T-helper 2 cell treated with Interferon-gamma antibody and Interleukin-4, amounts not matched to agents 100 ng/mL and 5 ng/mL, for 36 hours (primary cell): ENCODE results near the gene EEIG1. TPM values are rescaled to one million over a fixed set of nuclear protein-coding genes. Genes with fewer than 3 reads are reported as not detected.

ENCODE experiments used
- intact Hi-C: fragments of 100-400 bp; cut with micrococcal nuclease; formaldehyde crosslinking; loops from one replicate; pipeline ENCODE4 v1.15.1; 2023
- total RNA-seq: library from RNA; stranded (reverse); gene quantifications from 2 replicates; pipeline ENCODE4 v1.2.3, GENCODE V29; 2022

EEIG1 gene
- total RNA-seq, 1 donor from 2014 or later, result 399 TPM

DNA sequence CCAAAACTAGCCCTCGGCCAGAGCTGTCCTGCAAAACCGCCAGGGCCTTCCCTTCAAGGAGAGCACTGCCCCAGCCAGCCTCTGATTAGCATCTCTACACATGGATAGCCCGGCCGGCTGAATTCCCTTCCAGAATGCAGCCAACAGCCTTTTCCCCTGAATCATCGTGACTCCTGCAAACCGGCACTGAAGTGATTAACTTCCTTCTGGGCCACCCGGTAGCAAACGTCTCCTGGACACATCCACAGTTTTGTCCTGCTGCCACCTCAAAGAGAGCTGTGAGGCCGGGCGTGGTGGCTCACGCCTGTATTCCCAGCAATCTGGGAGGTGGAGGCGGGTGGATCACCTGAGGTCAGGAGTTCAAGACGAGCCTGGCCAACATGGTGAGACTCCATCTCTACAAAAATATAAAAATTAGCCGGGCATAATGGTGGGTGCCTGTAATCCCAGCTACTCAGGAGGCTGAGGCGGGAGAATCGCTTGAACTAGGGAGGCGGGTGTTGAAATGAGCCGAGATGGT lies 21.1 kb upstream of the EEIG1 start:
- intact Hi-C loops, result no loop called here

DNA sequence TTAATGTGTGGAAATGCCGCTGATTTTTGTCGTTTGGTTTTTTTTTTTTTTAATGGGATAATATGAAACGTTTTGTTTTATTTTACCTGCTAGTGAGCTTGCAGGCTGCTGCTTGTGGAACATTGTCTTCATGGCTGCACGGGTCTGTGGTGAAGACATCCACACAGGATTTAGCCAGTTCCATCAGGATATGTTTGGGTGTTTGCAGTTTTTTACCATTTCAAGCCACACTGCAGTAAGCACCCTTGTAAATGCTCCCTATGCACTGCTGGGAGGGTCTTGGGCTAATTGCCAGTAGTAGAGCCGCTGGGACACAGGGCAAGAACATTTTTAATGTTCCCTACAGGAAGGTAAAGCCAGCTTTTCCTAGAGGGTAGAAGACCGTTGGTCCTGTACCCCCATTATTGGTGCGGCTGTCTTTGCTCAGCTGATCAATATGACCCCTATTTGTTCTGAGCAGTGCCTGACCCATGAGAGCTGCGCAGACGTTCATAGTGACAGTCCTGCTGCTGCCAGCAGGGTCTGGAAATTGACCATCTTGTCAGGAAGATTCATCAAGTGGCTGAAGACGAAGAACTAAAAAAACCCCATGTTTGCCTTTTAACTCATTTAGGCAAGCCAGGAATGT lies 20.5 kb upstream of the EEIG1 start:
- intact Hi-C loops, result no loop called here

DNA sequence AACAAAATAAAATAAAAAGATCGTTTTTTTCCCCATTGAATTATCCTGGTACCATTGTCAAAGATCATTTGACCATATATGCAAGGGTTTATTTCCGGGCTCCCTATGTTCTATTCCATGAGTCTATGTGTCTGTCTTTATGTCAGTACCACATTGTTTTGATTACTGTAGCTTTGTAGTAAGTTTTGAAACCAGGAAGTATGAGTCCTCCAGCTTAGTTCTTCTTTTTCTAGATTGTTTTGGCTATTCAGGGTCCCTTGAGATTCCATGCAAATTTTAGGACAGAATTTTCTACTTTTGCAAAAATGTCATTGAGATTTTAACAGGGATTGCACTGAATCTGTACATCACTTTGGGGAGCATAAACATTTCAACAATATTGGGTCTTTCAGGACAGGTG lies 18.7 kb upstream of the EEIG1 start:
- intact Hi-C loops, result no loop called here

DNA sequence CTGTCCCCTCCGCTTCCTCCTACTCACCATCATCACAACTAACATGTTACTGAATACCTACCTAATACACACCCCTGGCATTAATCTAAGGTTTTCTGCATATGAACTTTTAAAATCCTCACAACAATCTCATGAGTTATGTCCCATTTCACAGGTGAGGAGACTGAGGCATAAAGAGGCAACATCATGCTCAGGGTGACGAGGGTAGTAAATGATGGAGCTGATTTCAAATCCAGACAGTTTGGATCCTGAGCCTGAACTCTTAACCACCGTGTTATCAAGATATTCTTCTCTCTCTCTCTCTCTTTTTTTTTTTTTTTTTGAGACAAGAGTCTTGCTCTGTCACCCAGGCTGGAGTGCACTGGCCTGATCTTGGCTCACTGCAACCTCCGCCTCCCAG lies 12.9 kb upstream of the EEIG1 start:
- intact Hi-C loops, result no loop called here

DNA sequence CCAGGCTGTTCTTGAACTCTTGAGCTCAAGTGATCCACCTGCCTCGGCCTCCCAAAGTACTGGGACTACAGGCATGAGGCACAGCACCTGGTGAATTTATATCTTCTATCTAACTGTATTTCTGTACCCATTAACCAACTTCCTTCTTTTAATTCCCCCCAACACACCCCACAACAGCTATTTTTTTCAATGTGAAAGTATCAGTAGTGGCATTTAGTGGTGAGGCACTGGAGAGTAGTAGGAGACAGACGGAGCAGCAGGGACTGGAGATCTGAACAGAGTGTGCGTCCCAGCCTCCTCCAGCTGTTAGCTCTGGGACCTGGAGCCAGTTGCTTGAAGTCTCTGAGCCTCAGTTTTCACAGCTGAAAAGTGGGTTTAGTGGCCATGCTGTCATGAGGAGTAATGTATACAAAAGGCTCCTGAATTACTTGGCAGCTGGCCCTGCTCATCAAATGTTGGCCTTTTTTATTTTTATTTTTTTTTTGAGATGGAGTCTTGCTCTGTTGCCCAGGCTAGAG lies 11.0 kb upstream of the EEIG1 start:
- intact Hi-C loops, result no loop called here

- intact Hi-C loops, result no loop called here
These were observed 10.4 kb upstream of the EEIG1 start for GRCh38 chr9:127991017-127991756.

DNA sequence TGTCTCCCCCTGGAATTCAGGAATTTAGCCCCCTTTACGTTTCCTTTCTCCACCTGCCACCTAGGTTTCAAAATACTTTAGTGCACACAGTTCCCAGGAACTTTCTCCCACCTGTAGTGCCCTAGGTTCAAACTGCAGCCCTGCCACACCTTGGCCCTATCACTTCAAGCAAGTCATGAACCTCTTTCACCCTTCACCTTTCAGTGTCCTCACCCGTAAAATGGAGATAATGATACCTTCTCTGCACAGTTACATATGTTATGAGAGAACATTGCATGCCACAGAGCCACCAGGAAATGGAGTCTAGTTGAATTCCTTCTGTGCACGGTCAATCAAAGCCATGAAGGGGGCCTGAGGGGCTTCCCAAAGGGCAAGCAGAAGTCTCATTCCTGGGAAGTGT lies 9.8 kb upstream of the EEIG1 start:
- intact Hi-C loops, result no loop called here

GRCh38 chr9:127989094-127989493 lies 8.3 kb upstream of the EEIG1 start:
- intact Hi-C loops, result no loop called here

- intact Hi-C loops, result no loop called here
These were observed 6.4 kb upstream of the EEIG1 start for GRCh38 chr9:127987103-127987614.

DNA sequence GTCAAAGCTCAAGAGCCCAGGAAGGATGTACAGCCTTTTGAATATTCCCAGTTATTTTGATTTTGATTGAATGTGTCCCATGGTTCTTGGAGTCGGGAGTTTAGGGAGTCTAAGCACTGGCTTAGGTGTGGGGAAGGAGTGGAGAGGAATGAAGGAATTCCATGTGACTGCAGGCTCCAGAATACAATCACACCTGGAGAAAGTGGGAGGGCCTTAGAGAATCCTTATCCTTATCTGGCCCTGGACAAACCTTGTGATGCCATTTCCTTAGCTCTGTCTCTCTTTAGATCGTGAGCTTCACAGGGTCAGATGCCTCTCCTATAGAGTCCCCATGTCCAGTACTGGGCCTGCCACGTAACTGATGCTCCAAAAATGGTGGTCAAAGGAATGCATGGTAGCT lies 4.2 kb upstream of the EEIG1 start:
- intact Hi-C loops, result no loop called here

GRCh38 chr9:127983847-127984289 lies 3.1 kb upstream of the EEIG1 start:
- intact Hi-C loops, result no loop called here

DNA sequence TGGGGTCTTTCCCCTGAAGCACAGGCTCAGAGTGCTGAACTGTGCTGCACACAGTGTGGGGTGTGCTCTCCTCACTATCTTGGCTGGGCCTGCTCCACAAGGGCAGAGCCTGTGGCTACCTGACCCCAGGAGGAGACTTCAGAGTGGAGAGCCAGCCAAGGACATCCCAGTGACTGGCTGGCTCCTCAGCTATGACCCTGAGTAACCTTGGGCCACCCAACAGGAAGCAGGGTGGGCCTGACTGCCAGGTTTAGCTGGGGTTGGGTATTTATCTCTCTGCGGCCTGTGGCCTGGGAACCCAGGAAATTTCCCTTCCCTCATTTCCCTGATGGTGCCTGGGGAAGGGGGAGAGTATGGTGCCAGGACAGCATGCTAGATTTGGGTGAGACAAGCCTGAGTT lies 2.1 kb upstream of the EEIG1 start:
- intact Hi-C loops, result no loop called here

DNA sequence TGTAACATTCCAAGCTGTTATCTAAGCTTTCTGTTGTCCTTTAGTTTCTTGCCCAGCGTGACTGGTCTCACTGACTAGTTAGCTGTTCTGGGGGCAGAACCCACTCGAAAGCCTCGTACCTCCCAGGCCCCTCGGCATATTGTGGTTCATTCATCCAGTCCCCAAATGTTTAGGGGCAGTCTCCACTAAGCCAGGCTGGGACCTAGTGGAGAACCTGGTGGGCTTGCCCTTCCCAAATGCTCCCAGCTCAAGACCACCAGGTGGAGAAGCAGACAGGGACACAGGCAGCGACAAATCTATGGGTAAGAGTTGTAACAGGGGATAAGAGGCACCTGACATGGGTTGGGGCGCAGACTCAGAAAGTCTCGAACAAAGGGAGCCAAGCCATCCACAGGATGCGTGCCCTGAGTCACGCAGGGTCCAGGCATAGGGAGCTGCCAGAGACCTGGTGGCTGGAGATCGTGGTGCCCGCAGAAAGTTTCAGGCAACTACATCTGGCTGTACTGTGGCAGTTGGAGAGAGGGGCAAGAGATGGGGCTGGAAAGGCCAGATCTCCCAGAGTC lies 851 bp upstream of the EEIG1 start:
- intact Hi-C loops, result loop anchor here (2.0 kb wide), 2 partner anchors 45 kb away; partner anchors contain the start of gene DPM2

DNA sequence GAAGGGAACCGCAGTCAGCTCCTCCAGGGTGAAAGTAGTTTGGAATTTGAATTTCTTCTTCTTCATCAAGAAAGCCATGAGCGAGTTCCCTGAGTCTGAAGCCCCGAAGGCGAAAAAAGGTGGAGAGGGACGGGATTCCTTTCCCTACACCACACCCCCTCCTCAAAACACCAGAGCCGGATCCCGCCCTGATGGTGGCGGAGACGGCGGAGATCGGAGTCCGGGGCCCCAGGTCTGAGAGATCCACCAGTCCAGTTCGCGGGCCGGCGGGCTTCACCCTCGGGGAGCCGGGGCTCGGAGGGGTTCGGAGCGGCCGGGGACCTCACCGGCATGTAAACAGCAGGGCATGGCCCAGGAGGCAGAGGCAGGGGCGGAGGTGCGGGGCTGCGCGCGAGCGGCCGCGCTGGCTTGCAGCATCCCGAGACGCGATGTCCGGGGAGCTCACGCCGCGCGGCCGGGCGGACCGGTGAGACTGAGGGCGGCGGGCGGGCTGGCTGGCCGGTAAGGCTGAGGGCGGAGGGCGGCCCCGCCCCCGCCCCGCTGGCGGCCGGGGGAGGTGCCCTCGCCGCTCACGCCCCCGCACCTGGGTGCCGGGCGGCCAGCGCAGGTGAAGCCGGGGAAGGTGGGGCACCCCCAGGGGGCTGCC lies 606 bp downstream of the EEIG1 start:
- intact Hi-C loops, result loop anchor here (2.0 kb wide), 2 partner anchors 43 to 47 kb away; partner anchors contain the start of gene DPM2

DNA sequence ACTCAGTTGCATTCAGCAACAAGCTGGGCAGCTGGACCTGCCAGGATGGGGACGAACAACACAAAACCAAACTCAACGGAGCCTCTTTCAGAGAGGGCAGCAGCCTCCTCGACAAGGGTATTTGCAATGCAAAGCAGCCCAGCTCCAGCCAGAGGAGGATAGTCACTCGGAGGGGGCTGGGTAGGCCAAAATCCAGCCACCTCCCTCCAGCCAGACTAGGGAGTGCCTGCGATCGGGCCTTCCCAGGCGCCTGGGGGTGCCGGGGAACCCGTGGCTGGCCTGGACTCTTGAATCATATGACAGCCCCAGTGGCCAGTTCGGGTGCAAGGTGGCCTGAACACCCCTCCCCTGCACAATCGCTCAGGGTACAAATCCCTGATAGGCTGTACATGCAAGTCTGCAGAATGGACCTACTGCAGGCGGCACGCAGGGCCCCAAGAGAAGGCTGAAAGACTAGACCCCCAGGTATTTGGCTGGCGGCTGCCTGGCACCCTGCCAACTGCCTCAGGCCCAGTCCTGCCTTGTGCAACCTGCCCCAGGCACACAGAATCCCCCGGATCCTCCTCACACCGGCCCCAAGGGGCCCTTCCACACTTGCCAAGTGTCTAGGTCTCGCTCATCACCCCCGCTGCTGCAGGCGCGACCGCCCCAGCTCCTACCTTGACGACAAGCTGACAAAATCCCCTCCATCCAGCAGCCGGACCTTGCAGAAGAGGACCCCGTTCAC lies 1.3 kb downstream of the EEIG1 start:
- intact Hi-C loops, result loop anchor here (2.0 kb wide), 2 partner anchors 43 to 47 kb away; partner anchors contain the start of gene DPM2

DNA sequence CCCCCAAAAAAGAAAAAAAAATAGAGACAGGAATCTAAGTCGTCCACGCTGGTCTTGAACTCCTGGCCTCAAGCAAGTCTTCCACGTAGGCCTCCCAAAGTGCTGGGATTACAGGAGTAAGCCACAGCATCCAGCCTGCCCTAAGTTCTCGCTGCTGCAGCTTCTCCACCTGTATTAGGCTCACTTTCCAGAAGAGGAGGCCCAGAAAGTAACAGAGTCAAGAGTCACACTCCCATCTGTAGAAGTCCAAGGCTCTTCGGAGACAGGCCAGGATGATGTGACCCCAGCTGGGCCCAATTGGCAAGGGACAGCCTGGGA lies 1.8 kb downstream of the EEIG1 start:
- intact Hi-C loops, result no loop called here

DNA sequence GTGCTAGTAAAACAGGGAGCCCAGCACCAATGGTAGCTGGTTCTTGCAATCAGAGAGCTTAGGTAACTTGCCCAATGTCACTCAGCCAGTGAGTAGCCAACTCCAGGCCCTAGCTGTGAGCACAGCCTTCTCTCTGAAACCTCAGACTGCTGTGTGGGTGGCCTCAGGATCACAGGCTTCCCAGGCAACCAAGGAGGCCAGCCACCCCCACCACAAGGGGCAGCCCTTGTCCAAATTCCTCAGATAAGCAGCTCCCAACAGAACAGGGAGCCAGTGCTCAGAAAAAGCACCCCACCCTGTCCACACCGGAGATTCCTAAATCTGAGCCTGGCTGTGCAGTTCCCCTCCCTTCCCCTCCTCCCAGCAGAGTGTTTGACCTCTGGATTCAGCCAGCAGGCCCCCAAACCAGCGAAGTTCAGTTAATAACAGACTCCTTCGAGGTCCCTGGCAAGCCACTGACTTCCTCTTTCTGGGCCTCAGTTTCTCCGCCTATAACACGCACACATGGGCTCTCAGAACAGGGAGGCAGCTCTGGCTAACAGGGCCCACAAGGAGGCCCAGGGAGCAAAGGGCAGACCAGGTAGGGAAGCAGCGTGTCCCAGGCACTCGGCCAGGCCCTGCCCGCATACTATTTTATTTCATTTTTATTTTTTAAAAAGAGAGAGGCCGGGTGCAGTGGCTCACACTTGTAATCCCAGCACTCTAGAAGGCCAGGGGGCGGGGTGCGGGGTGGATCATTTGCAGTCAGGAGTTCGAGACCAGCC lies 2.7 kb downstream of the EEIG1 start:
- intact Hi-C loops, result no loop called here

GRCh38 chr9:127977009-127977883 lies 3.5 kb downstream of the EEIG1 start:
- intact Hi-C loops, result no loop called here

DNA sequence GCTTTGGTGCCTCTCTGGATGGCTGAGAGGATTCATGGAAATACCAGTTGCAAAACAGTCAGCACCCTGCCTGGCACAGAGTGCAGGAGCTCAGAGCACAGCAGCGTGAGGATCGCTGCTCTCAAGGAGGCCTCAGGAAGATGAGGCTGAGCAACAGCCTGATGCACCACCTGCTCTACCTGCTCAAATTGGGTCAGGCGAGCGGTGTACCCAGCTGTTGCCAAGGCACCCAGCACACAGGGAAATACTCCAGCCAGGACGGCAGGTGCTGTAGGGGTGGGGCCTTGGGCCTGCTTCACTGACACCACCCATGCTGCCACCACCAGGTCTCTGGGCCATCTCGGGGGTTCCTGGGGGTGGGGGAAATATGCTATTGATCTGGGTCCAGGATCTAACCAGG lies 4.3 kb downstream of the EEIG1 start:
- intact Hi-C loops, result no loop called here
